Measurements from ENCODE around the gene HOXB5. TPM values are rescaled to one million over a fixed set of nuclear protein-coding genes. Genes with fewer than 3 reads are reported as not detected.

HOXB5 gene
- total RNA-seq, 1 experiment from 2014 or later: 19.8 TPM

DNA sequence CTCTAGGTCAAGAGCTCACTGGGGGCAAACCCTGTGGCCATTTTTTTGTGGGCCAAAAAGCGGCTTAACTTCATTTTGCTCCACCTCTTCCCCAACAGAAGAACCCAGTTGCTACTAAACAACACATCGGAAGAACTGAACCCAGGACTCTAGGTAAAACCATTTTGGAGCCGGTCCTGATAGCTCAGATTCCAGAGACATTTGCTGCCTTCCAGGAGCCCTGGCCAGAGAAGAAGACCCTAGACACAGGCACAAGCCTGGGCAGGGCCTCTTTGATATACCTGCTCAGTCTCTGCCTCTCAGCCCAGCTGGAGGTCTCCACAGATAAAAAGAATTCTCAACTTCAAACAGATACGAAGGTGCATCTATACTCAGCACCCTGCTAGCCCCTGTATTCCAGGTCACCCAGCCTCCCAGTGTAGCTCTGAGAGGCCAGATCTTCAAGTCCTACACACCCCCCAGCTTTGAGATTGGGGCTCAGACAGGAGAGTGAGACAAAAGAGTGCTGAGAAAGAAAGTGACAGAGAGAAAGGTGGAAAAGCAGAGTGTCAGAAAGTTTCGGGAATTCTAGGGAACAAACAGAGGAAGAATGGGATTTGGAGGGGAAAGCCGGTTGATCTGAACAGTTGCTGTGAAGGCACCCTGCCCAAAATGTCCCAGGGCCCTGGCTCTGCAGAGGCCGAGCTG lies 39.1 kb upstream of the HOXB5 start:
- ChIA-PET POLR2A (no interaction called here), CTCF (interaction anchor here (1.2 kb wide), 1 partner anchor 39 kb away, joined by 3 read pairs; no protein-coding TSS in a partner anchor), RAD21 (ENCODE audit: low non-redundant PET in 1 of 2, low total read pairs in 2 of 2, uncharacterized antibody in 2 of 2, unreplicated experiment in 2 of 2) (no interaction called here)
- TF ChIP-seq POLR2AphosphoS5 (IDR thresholded peaks at IDR 0.05; ENCODE audit: low read depth, low read length): 0 out of 2 replicates have a peak, but pooled peaks have one; percentile 22
- no peak for TF ChIP-seq SRF (IDR thresholded peaks at IDR 0.05; ENCODE audit: low read depth)
- Histone ChIP-seq H3K4me2 (ENCODE audit: low read length) (no peak overlapping the region), H3K9me3 (ENCODE audit: control insufficient read depth in 1 of 2, insufficient read depth in 1 of 2, low read depth in 1 of 2, low read length in 2 of 2) (no peaks in the 10 kb centered on the region), H3K9me2 (ENCODE audit: insufficient read depth) (no peaks in the 10 kb centered on the region), H4K20me1 (ENCODE audit: insufficient read depth) (no peaks in the 10 kb centered on the region), H3K9ac (ENCODE audit: low read length) (no peak overlapping the region), H3K36me3 (ENCODE audit: control insufficient read depth in 1 of 2, insufficient read depth in 2 of 2, low read length in 2 of 2) (peaks cover 14 to 26% of the 10 kb centered on the region in 2 experiments; a peak in 3 of 4 replicates), H3K4me3 (replicated peaks in 1 of 2; ENCODE audit: low read depth in 1 of 2, low read length in 2 of 2) (no peak overlapping the region), H3K4me1 (ENCODE audit: control insufficient read depth in 1 of 2, insufficient read depth in 2 of 2, low read length in 2 of 2) (peaks cover under 1% of the 10 kb centered on the region in 2 experiments), H3K27ac (ENCODE audit: low read depth, low read length) (no peak overlapping the region), H3K79me2 (ENCODE audit: insufficient read depth, low read length) (peaks cover 23% of the 10 kb centered on the region), H3K27me3 (ENCODE audit: insufficient read depth, low read length) (no peaks in the 10 kb centered on the region), H2AFZ (ENCODE audit: low read depth, low read length, poor library complexity, severe bottlenecking) (no peak overlapping the region)
- BruUV-seq (replicated peaks): no TSS peak
- ATAC-seq (no peak), DNase-seq (ENCODE audit: low read depth, low spot score) (no peak)
- intact Hi-C loops (cut with micrococcal nuclease): no loop called here

DNA sequence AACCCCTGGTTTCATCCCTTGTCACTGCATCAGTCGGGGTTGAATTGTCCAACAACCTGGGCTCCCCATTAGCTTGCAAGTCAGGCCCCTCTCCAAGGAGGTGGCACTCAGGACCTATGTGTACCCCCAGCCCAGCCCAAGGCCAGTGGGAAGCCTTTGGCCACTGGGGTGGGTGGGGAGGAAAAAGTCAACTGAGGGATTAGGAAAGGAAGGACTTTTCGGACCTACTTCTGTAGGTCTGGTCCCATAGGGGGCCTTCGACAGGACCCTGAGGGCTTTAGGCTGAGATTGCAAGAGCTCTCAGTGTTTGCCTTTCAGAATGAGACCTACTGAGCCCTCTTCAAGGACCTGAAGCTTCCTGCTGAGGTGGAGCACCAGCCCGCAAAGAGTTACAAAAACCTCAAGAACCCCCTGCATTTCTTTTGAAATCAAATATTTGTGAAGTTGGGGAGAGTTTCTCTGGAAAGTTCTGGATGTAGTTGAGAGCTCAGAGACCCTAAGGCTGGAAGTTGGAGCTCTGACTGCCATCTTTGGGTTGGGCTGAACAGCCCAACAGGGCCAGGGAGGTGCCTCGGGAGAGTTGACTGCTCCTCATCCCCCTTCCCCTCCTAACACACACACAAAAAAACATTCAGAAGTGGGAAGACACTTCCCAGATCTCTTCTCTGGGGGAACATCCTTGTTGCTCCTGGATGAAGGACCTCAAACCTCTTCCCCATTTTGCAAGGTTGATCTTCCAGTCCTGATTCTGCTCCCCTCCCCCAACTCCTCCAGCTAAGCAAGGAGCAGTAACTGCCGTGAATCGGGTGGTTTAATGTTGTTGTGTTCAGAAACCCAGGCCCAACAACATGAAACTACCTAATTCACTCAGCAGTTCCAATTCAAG lies 38.4 kb upstream of the HOXB5 start:
- Histone ChIP-seq H2AFZ (ENCODE audit: low read depth, low read length, poor library complexity, severe bottlenecking) (no peak overlapping the region), H3K9me3 (ENCODE audit: control insufficient read depth in 1 of 2, insufficient read depth in 1 of 2, low read depth in 1 of 2, low read length in 2 of 2) (no peaks in the 10 kb centered on the region), H3K9ac (ENCODE audit: low read length) (no peak overlapping the region), H3K79me2 (ENCODE audit: insufficient read depth, low read length) (peaks cover 16% of the 10 kb centered on the region), H3K4me1 (ENCODE audit: control insufficient read depth in 1 of 2, insufficient read depth in 2 of 2, low read length in 2 of 2) (peaks cover 8 to 9% of the 10 kb centered on the region in 2 experiments), H3K9me2 (ENCODE audit: insufficient read depth) (no peaks in the 10 kb centered on the region), H3K36me3 (ENCODE audit: control insufficient read depth in 1 of 2, insufficient read depth in 2 of 2, low read length in 2 of 2) (peaks cover 14 to 26% of the 10 kb centered on the region in 2 experiments; a peak in 3 of 4 replicates), H3K27me3 (ENCODE audit: insufficient read depth, low read length) (no peaks in the 10 kb centered on the region), H3K4me2 (ENCODE audit: low read length) (no peak overlapping the region), H4K20me1 (ENCODE audit: insufficient read depth) (no peaks in the 10 kb centered on the region), H3K4me3 (replicated peaks in 1 of 2; ENCODE audit: low read depth in 1 of 2, low read length in 2 of 2) (no peak overlapping the region), H3K27ac (ENCODE audit: low read depth, low read length) (no peak overlapping the region)
- BruUV-seq (replicated peaks): no TSS peak
- DNase-seq (ENCODE audit: low read depth, low spot score) (no peak), ATAC-seq (no peak)
- ChIA-PET RAD21 (ENCODE audit: low non-redundant PET in 1 of 2, low total read pairs in 2 of 2, uncharacterized antibody in 2 of 2, unreplicated experiment in 2 of 2) (no interaction called here), CTCF (interaction anchor here (0.8 to 1.2 kb wide), 2 partner anchors 8 to 40 kb away, joined by 3 read pairs; no protein-coding TSS in a partner anchor), POLR2A (no interaction called here)
- intact Hi-C loops (cut with micrococcal nuclease): no loop called here
- TF ChIP-seq, protein P1, sequence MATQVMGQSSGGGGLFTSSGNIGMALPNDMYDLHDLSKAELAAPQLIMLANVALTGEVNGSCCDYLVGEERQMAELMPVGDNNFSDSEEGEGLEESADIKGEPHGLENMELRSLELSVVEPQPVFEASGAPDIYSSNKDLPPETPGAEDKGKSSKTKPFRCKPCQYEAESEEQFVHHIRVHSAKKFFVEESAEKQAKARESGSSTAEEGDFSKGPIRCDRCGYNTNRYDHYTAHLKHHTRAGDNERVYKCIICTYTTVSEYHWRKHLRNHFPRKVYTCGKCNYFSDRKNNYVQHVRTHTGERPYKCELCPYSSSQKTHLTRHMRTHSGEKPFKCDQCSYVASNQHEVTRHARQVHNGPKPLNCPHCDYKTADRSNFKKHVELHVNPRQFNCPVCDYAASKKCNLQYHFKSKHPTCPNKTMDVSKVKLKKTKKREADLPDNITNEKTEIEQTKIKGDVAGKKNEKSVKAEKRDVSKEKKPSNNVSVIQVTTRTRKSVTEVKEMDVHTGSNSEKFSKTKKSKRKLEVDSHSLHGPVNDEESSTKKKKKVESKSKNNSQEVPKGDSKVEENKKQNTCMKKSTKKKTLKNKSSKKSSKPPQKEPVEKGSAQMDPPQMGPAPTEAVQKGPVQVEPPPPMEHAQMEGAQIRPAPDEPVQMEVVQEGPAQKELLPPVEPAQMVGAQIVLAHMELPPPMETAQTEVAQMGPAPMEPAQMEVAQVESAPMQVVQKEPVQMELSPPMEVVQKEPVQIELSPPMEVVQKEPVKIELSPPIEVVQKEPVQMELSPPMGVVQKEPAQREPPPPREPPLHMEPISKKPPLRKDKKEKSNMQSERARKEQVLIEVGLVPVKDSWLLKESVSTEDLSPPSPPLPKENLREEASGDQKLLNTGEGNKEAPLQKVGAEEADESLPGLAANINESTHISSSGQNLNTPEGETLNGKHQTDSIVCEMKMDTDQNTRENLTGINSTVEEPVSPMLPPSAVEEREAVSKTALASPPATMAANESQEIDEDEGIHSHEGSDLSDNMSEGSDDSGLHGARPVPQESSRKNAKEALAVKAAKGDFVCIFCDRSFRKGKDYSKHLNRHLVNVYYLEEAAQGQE (IDR thresholded peaks at IDR 0.05; ENCODE audit: low read depth): no peak
- TF ChIP-seq CBX3 (IDR thresholded peaks at IDR 0.05; ENCODE audit: low read depth) (no peak), ZFX (IDR thresholded peaks at IDR 0.05) (no peak), RAD21 (IDR thresholded peaks at IDR 0.05; ENCODE audit: low read depth) (no peak), CEBPB (IDR thresholded peaks at IDR 0.05; ENCODE audit: low read depth) (no peak), SIN3A (IDR thresholded peaks at IDR 0.05; ENCODE audit: low read depth) (no peak), TCF7L2 (IDR thresholded peaks at IDR 0.05; ENCODE audit: borderline replicate concordance, extremely low read depth, insufficient read depth, insufficient read length) (no peak), SRF (IDR thresholded peaks at IDR 0.05; ENCODE audit: low read depth) (no peak), JUND (IDR thresholded peaks at IDR 0.05) (no peak), SP1 (IDR thresholded peaks at IDR 0.05; ENCODE audit: low read depth) (no peak)
- TF ChIP-seq, protein P2, sequence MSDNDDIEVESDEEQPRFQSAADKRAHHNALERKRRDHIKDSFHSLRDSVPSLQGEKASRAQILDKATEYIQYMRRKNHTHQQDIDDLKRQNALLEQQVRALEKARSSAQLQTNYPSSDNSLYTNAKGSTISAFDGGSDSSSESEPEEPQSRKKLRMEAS (IDR thresholded peaks at IDR 0.05): no peak

Measured in HCT116 (cell line).